Fibroblast of gingiva (primary cell): Measurements from ENCODE around the gene PLIN5.

Experiments
- DNase-seq: peaks from one replicate; pipeline ENCODE4 v3.0.0-alpha.2; 2011; ENCODE audit warnings: low read depth

PLIN5 gene

DNA sequence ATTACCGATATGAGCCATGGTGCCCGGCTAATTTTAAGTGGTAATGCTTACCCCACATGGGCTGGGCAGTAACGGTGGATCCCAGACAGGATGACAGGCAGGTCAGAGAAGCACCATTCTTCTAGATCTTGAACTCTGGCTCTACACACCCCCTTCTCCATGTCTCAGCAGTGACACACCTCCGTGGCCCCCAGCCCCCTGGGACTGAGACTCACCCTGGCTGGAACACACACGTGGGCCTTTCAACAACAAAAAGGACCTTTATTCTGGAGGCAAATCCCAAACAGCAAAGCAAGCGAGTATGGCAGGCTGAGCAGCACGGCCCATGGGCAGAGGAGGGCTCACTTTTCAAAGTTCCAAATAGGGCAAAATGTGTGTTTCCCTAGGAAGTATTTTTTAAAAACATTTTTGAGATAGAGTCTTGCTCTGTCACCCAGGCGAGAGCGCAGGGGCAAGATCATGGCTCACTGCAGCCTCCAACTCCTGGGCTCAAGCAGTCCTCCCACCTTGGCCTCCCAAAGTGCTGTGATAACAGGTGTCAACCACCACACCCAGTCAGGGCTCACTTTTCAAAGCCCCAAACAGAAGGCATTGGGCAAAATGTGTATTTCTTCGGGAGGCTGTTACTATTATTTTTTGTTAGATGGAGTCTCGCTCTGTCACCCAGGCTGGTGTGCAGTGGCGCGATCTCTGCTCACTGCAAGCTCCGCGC is 12.6 kb downstream of the PLIN5 start:
- no peak for DNase-seq

DNA sequence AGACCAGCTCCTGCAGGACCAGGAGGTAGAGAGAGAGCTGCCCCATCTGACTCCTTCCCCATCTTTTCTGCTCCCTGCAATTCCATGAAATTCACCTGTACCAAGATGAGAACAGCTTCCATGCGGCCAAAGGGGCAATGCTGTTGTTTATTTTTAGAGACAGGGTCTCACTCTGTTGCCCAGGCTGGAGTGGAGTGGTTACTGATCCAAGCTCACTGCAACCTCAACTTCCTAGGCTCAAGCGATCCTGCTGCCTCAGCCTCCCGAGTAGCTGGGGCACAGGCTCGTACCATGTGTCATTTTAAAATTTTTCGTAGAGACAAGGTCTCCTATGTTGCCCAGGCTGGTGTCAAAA is 13.2 kb downstream of the PLIN5 start:
- DNase-seq, result no peak

- DNase-seq, result peak; percentile 56
These were observed 13.7 kb downstream of the PLIN5 start for GRCh38 chr19:4521170-4521887.

DNA sequence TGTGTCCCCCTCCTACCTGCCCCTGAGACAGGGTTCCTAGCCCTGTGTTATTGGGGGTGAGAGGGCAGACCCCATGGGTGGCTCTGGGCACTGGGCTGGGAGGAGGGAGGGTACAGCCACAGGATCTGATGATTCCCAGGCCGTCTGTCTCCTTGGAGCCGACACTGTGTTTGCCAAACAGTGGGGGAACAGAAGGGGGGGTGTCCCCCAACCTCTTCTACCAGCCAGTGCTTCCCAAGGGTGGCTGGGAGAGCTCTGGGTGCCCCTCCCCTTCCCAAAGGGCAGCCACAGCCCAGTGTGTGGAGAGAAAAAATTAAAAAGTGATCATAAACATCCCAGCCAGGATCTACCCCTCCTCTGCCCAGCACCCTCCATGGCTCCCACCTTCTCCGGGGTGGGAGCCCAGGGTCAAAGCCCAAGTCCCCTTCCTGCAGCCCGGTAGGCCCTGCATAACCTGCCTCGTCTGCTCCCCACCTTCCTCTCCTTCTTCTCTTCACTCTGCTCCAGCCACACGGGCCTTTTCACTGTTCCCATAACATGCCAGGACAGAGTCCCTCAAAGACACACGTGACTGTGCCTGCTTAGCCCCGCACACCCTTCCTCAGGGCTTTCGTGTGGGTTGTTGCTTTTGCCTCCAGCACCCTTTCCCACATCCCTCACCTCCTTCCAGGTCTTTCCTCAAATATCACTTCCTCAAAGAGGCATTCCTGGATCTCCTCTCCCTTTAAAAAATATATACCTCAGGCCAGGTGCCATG is 15.3 kb downstream of the PLIN5 start:
- DNase-seq, result peak; percentile 52

- DNase-seq, result no peak
These were observed 15.9 kb downstream of the PLIN5 start for GRCh38 chr19:4519172-4519496.

GRCh38 chr19:4518345-4519171 is 16.5 kb downstream of the PLIN5 start, which contains the start of gene PLIN4:
TSS of gene PLIN4 (minus strand) at chr19:4518486. CDS start at chr19:4518272, 214 bp downstream.
- peak; percentile 83 for DNase-seq

- no peak for DNase-seq
These were observed 17.5 kb downstream of the PLIN5 start for GRCh38 chr19:4517451-4518057.

- peak; percentile 61 for DNase-seq
These were observed 18.1 kb downstream of the PLIN5 start for GRCh38 chr19:4516939-4517300.

- peak; percentile 59 for DNase-seq
These were observed 18.7 kb downstream of the PLIN5 start for GRCh38 chr19:4516199-4516938.

DNA sequence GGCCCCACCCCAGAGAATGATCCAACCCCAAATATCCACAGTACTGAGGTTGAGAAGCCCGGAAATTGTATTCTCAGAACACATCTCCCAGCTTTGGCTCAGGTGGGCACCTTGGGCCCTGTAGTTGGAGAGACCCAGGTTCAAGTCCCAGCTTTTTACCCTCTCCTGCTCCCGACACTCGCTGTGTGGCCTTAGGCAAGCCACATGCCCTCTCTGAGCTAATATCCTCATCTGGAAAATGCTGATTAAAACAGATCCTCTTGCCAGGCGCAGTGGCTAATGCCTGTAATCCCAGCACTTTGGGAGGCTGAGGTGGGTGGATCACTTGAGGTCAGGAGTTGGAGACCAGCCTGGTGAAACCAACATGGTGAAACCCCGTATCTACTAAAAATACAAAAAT is 19.3 kb downstream of the PLIN5 start:
- DNase-seq, result no peak

DNA sequence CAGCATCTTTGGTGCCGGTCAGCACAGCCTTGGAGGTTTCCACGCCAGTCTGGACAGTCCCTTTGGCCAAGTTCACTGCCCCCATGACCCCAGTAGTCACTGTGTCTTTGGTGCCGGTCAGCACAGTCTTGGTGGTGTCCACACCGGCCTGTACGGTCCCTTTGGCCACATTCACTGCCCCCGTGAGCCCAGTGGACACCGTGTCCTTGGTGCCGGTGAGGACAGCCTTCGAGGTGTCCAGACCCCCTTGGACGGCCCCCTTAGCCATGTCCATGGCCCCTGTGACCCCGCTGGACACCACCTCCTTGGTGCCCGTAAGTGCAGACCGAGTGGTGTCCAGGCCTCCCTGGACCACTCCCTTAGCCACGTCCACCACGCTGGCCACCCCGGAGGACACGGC is 21.8 kb downstream of the PLIN5 start:
- DNase-seq, result no peak

GRCh38 chr19:4512070-4512469 is 23.0 kb downstream of the PLIN5 start:
- DNase-seq, result no peak

DNA sequence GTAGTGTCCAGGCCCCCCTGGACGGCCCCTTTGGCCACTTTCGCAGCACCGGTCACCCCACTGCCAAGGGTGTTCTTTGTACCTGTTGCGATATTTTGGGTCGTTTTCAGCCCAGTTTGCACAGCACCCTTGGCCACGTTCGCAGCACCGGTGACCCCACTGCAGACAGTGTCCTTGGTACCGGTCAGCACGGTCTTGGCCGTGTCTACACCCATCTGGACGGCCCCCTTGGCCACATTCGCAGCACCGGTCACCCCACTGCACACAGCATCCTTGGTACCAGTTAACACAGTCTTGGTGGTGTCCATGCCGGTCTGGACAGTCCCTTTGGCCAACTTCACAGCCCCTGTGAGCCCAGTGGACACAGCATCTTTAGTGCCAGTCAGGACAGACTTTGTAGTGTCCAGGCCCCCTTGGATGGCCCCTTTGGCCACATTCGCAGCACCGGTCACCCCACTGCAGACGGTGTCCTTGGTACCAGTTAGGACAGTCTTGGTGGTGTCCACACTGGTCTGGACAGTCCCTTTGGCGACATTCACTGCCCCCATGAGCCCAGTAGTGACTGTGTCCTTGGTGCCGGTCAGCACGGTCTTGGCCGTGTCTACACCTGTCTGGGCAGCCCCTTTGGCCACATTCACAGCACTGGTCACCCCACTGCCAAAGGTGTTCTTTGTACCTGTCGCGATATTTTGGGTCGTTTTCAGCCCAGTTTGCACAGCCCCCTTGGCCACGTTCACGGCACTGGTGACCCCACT is 23.5 kb downstream of the PLIN5 start:
- DNase-seq, result no peak

DNA sequence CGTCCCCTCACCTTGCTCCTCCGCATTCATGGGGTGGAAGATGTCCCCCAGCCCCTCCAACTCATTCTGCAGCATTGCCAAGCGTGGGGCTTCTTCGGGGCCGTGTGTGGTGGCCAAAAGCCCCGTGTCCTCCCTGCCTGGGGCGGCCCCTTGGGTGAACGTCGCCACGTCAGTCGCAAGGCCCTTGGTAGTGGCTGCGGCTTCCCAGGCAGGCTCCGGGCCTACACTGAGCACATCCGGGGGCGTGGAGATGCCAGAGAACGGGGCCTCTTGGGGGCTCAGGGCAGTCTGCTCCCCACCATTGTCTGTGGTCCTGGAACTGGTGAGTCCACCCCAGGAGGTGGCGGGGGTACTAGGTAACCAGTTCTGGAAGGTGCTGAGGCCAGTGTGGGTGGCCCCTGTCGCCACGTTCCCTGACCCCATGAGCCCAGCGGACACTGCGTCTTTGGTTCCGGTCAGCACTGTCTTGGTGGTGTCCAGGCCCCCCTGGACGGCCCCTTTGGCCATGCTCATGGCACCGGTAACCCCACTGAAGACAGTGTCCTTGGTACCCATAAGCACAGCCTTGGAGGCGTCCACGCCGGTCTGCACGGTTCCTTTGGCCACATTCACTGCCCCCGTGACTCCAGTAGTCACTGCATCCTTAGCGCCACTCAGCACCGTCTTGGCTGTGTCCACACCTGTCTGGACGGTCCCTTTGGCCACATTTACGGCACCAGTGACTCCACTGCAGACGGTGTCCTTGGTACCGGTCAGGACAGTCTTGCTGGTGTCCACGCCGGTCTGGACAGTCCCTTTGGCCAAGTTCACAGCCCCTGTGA is 24.4 kb downstream of the PLIN5 start:
- no peak for DNase-seq

- DNase-seq, result no peak
These were observed 26.3 kb downstream of the PLIN5 start for GRCh38 chr19:4508698-4509097.

GRCh38 chr19:4507804-4508203 is 27.2 kb downstream of the PLIN5 start:
- no peak for DNase-seq

- DNase-seq, result no peak
These were observed 27.9 kb downstream of the PLIN5 start for GRCh38 chr19:4507150-4507452.

- DNase-seq, result no peak
These were observed 28.4 kb downstream of the PLIN5 start for GRCh38 chr19:4506449-4507149.
